Stimulated activated CD8-positive, alpha-beta memory T cell treated with anti-CD3 and anti-CD28 coated beads, Interleukin-12 subunit alpha, Interleukin-12 subunit beta, amount 100 ng/mL, for 4 hours (primary cell): ENCODE results near the gene RCAN2.

Experiments used
- DNase-seq: peaks from one replicate; pipeline ENCODE4 v3.0.0-alpha.2; 2020; ENCODE audit warnings: low read depth

The RCAN2 gene

DNA sequence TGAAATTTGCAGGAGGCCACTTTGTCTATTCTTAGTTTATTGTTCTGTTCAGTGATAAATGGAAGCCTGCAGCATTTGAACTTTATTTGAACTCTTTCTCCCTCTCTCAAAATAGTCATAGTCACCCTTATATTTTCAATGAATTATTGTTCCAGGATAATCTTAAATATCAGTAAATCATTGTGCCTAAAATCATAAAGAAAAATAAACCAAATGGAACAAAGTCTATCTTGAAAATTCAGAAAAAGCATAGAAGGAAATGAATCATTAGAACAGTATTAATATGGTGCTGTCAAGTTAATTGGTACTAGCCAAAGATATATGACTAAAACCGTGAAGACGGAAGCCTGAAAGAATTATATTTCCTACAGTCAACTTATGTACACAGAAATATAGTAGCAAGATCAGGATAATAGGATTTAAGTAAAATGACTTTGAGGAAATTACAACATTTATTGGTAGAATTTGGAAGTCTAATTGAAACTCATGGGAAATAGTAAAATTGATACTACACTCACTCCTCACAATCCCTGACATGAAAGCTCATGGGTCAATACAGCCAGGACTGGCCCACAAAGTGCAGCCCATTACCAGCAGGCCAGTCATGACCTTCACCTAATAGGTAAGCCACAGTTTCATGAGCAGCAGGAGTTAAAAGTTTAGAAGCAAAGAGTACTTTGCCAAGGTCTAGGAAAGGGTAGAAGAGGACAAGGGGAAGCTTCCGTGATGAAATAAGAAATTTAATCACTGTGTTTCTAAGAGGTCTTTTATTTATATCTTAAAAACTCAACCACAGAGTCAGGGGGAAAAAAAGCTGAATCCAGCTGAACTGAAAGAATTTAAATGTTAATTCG, 200.6 kb downstream of the RCAN2 start:
- DNase-seq: no peak

DNA sequence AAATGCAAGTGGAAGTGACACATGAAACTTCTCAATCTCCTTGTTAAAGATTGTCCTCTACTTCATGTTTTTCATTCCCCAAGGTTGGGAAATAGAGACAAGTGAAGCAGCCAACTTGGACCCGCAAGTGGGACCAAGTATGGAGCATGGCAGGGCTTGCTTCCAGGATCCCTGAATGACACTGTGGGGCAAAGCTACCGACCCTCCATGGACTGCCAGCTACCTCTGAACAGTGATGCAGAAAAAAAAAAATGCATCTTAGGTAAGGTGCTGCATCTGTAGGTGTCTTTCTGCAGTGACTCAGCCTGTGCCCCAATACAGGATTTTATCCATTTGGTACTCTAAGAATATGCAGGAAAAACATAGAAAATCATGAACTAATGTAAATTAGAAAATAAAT, 201.4 kb downstream of the RCAN2 start:
- DNase-seq: no peak

DNA sequence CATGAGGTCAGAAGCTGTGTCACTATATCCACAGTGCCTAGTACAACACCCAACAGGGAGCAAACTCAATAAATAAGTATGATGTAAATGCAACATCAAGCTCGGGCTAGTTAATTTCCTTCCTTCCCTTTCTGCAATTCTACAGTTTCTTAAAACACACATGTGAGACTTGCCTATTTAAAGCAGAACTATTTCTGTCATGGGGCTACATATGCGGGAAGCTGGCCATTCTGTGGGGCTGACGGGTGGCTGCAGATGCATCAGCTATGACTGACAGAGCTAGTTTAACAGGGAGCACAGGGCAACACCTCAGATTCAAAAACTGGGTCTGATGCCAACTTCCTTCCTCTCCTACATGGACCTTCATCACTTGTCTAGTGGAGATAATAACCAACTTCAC, 202.4 kb downstream of the RCAN2 start:
- DNase-seq: no peak

DNA sequence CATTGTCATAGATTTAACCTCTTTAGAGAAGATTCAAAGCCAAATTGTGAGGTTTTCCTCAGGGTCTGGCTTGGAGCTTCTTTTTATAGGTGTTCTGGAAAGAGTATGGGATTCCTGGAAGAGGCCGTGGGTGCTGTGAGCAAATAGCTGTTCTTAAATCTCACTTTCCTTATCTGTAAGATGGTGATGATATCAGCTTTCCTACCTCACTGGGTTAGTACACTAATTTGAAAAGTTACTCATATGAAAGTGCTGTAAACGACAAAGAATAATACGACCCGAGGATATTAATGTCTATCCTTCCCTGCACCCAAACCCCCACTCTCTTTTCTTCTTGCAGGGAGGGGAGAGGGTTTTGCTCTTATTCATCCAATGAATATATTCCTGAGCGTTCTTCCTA, 203.6 kb downstream of the RCAN2 start:
- no peak for DNase-seq

DNA sequence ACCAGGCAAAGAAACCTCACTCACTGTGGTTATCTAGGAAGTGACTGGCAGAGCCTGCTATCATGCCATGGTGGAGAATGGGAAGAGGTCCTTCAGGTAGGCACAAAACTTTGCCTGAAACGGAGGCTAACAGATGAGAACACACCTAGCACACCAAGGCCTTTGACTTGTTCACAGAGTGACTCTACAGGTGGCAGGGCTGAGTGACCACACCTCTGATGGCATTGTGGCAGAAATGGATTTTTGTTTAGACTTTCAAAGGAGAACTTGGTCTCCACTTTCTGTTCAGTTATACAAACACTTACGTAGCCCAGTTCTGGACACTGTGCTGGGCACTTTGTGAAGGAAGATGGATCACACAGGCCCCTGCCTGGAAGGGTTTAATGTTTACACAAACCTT, 204.2 kb downstream of the RCAN2 start:
- DNase-seq: no peak

DNA sequence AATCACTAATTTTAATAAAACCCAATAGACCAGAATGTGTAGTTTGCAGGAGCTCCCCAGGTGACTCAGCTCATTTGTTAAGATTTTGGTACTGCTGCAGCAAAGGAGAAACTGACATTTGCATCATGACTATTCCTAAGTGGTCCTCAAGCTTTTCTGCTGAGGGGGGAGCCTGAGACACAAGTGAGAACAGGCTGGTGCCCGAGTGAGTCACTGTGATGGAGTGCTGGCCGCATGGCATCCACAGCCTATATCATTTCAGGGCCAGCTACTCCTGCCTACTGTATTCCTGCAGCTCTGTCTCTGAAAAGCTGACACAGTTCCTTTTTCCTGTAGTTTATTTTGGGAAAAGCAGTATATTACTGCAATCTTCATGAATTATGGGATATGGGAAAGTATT, 206.8 kb downstream of the RCAN2 start:
- no peak for DNase-seq

DNA sequence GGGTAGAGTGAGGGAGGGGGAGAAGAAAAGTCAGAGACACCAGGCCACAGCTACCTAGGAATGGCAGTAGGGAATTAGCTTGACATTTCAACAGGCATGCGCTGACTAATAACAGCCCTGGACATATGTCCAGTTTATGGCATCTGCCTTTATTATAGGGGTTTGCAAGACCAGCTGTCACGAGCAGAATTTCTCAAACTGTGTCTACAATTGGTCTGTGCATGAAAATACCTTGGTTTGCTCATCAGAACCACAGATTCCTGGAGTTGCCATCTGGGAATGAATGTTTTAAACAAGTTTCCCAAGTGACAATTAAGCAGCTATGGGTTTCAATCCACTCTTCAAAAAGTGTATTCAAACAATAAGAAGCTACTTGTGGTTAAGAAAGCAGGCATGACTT, 210.1 kb downstream of the RCAN2 start:
- DNase-seq: no peak

DNA sequence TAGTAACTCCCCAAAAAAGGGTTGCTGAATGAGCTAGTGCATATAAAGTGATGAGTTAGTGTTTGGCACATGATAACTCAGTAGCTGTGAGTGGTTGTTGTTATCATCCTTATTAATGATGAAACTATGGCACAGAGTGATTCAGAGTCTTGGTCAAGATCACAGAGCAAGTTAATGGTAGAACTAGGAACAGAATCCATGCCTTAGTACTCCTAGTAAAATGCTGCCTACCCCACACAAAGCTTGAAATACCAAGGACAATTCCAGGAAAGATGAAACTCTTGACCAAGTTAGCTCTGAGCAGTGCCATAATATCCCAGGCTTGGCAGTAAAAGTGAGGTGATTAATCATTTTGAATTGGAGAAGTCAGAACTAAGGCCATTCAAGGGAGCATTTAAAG, 211.4 kb downstream of the RCAN2 start:
- no peak for DNase-seq

DNA sequence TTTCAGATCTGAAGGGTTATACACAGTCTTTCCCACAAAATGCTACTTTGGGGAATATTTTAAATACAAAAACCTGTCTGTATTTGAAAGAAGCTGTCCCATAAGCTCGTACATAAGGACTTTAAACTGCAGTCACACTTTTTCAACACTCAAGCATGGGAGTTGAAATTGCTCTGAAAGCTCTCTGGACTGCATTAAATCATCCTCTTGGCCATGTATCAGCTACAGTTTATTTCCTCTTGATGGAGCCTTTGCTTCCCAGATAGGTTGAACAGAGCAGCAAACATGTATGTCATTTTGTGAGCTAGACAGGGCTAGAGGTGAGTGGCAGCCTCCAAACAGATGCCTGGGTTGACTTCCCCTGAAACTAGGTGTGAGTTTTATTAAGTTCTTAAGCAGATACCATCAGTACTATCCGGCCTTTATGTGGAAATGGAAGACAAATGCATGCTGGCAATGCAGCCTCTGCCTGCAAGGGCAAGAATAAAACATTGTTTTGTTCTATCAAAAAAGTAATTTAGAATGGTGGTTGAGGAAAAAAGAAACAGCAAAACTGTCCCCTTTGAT, 214.6 kb downstream of the RCAN2 start:
- no peak for DNase-seq

DNA sequence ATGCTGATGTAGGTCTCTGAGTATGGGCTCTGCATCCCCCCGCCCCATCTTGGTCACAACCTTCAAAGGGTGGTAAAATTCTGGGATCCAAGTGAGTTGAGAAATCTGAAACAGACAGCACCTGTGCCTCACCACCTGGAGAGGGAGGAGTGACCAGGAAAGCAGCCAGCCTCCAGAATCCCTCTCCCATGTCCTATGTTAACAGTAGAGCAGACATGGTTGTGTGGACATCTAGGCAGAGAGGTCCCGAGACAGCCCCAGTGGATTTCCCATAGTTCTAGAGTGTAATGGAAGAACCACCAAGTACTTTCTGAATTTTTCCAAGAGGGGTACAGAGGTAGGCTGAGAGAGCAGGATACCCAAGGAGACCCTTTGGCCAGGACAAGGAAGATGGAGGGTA, 216.7 kb downstream of the RCAN2 start:
- DNase-seq: no peak

DNA sequence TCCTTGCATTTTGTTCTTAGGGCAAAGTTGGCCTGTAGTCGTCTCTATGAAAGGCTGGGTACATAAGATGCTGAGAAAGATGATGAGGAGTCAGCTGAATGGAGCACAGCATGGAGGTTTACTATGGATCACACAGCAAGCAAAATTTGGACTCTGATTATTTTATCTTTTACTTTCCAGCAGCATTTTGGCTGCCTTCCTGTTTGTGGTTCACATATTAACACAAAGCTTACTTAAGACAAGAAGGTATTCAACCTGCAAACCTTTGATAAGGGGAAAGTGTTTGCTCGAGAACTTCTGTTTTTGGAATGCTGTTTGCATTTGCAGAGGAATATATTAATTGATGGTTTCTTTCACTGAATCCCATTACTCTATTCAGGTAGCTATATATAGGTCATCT, 217.3 kb downstream of the RCAN2 start:
- DNase-seq: no peak

DNA sequence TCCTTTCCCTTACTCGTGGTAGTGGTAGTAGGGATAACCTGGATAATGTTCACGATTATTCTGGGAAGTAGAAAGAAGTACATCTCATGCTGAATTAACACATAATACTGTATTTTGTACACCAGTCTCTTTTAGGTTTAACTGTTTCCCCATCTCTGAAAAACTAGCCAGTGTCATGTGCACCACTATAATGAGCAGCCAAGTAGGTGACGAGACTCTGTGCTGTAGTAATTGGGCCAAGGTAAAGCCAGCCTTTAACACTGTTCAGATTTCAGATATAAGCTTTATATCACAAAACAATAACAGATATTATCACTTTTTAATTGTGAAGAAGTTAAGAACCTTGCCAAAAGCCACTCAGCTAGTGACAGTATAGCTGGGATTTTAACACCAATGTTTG, 219.5 kb downstream of the RCAN2 start:
- DNase-seq: no peak

DNA sequence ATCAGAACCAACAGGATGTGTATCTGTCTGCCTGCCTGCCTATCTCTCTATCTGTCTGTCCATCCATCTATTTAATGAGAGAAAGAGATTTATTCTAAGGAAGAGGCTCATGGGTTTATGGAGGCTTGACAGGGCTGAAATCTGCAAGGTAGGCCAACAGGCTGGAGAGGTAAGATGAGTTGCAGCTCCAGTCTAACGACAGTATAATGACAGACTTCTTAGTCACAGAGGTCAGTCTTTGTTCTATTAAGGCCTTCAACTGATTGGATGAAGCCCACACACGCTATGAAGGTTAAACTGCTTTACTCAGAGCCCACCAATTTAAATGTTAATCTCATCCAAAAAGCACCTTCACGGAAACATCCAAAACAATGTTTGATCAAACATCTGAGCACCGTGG, 220.1 kb downstream of the RCAN2 start:
- DNase-seq: no peak

DNA sequence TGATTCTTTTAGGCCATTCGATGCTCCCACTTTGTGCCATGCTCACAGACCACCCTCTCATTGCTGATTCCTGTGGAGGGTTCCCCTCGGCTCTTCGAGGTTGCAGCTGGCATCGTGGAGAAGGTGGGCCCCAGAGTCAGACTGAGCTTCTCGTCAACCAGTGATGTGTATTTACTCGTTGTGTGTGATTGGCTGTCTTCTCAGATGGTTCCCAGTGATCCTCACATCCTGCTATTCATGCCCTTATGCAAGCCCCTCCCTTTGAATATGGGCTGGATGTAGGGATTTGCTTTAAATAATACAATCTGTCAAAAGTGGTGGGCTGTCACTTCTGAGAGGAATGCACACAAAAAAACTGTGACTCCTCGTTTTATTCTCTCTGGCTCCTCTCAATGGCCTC, 220.9 kb downstream of the RCAN2 start:
- DNase-seq: no peak

DNA sequence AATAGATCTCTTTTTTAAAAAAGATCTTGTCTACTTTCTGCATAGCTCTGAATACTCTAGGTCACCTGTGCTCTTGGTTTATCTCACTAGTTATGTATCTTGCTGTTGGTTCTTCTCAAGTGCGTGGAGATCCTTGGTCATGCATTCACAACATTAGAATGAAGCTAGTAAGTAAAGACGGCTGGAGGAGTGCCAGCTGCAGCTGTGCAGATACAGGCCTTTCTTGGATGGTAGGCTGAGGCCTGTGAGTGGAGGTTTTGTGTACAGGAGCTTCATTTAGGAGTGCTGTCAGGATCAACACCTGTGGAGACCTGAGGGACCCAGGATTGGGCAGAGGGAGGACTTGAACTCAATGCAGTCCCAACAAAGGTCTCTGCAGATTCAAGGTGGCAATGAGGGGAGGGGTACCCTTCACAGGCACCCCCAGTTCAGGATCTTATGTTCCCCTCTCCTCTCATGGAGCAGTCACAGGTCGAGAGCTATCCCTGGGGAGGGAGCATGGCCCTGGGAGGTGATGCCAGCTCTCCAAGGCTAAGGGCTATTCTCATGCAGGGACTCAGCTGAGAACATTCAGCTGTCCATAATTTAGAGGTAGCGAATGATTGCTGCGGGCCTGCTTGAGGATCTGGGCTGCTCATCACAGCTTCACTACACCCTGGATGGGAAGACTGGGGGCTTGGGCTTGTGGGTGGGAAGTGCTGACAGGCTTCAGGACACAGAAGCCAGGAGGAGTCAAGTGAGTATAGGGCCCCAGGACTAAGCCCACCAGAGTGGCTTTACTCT, 221.6 kb downstream of the RCAN2 start:
- no peak for DNase-seq

DNA sequence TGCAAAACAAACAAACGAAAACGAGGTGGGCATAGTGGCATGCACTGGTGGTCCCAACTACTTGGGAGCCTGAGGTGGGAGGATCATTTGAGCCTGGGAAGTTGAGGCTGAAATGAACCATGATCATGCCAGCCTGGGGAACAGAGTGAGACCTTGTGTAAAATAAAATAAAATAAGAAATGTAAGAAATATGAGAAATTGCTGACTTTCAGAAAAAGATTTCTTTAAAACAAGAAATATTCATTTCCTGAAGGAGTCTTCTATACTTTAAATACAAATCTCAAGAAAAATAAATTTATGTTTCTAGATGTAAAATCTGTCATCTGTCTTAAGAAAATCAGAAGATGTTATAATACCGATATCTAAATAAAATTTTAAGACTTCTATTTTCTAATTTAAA, 223.7 kb downstream of the RCAN2 start:
- DNase-seq: no peak

DNA sequence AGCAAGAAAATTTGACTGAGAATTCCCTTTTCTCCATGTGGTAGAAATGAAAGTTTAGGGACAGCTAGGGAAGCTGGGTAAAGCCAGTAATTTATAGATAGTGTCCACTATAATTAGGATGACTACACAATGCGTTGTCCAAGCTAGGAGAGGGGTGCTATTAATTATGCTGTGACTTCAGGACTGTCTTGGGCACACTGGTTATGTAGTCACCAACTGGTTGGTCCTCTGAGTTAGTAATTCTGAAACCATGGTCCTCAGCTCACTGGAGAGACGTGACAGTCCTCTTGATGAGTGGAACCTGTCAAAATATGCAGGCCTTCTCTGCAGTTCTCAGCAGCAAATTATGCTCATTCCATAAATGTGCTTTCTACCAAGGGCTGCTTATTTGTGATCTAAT, 225.9 kb downstream of the RCAN2 start:
- no peak for DNase-seq

DNA sequence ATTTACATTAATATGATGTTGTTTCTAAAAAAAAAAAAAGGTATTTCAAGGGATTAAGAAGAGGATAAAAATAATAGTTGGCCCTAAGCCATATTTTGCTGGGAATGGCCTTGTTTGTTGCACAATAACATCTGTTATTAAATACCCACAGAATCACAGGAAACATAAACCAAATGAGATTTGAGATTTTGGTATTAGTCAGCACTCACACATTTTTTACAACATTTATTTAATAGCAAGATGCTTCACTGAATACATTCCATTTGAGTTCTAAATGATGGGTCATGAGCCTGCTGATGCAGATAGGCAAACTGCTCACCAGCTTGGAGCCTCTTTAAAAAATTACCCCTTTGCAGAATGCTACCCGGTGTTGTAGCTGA, 227.6 kb downstream of the RCAN2 start:
- no peak for DNase-seq

DNA sequence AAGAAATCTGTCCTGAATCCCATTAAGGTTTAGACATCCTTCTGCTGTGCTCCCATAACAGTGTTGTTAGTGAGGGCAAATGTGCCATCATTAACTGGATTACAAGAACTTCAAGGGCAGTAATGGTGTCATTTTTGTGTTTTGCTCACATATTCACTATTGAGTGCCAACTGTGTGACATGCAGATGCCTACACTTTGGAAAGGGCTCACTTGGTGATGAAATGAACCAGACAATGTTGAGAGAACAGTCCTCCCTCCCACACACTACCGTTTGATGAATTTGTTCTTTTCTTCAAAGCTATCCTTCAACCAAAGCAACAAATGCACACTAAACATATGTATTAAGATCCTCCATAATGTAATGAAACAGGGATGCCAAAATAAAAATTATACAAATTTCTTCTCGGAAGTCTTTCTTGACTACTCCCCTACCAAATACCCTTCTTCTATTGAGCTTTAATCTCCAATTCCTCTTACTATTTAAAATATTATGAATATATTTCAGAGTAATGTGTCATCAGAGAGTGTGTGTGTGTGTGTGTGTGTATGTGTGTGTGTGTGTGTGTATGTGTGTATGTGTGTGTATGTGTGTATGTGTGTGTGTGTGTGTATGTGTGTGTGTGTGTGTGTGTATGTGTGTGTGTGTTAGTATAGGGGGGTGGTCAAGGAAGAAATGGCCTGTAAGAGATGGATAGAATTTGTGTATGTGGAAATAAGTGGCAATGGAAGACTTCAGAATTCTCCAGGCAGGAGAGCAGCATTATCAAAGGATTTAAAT, 228.1 kb downstream of the RCAN2 start:
- no peak for DNase-seq

DNA sequence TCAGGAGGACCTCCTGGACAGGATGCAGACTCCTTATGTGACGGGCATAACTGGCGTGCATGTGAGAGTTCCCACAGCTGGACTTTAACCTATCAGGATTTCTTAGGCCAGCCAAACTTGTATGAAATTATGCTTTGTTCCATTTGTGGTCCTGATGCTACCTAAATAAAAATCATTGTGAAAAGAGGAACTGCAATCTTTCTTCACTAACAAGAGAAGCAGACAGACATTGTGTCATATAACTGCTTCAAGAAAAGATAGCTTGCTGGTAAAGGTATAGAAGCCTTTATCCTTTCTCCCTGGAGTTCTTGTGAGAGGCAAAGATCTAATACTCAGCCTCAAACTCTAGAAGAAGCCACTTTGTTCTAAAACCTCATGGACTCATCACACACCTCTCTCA, 233.0 kb downstream of the RCAN2 start:
- no peak for DNase-seq

DNA sequence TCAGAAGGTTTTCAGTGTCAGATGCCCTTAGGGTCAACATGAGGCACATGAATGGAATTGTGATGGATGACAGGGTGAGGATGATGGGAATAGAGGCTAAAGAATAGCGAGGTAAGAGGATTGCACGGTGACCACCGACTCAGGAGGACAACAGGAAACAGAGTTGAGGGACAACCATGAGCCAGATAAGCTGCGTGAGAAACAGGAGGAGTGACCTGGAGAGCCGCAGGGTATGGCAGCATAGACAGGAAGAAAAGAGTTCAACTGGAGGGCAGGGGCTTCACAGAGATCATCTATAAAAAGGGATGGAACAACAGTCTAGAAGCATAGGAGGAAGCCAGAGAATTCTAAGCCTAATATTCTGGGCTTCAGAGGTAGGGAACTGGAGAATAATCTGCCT, 235.7 kb downstream of the RCAN2 start:
- DNase-seq: no peak

DNA sequence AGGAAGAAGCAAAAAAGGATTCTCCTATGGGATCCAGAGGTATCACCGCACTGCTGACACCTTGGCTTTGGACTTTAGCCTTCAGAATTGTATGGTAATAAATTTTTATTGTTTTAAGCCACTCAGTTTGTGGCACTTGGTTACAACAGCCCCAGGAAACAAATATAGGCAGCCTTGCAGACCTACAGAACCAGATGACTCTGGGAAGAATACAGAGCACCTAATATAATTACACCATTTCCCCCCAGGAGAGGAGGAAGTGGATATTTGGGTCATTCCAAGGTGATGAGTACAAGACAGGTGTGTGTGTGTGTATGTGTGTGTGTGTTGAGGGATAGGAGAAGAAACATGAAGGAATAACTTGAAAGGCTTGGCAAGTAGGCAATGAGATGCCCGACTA, 236.3 kb downstream of the RCAN2 start:
- no peak for DNase-seq

DNA sequence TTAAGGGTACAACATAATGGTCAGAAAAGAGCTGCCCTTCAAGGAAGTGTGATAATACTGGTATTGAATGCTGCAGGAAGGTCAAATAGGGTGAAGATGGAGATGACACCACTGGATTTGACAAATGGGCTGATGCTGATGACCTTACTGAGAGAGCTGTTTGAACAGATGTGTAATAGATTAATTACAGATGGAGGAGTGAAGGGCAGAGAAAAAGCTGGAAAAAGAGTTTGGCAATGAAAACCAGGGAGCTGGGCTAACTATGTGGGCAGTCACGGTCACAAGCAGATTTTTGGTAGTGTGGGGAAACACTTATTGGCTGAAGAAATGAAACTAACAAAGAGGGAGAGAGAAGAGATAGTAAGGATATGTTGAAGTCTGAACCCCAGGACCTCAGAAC, 236.9 kb downstream of the RCAN2 start:
- no peak for DNase-seq
